HAP-1 (cell line): Measurements from ENCODE around the gene PGBD5.
"Not testable (repeated sequence)": the region's sequence is repeated elsewhere in the genome, so short reads cannot be mapped to it uniquely, and the experiment has no call there.

ENCODE experiments used
- DNase-seq, 2 experiments: peaks; one replicate each; pipeline ENCODE4 v3.0.0-alpha.2; 2016 to 2020; ENCODE audit warnings: low spot score in 2 of 2
- H3K27me3 ChIP-seq: fragments of 250-450 bp; sonication (Bioruptor Pico); 2 replicates; pipeline ENCODE4 v1.5.1; 2020; ENCODE audit warnings: low read depth, mild to moderate bottlenecking, moderate library complexity
- H3K36me3 ChIP-seq: fragments of 250-450 bp; sonication (Bioruptor Pico); replicated peaks from 2 replicates; pipeline ENCODE4 v1.5.1; 2020; ENCODE audit warnings: mild to moderate bottlenecking
- H3K4me1 ChIP-seq: fragments of 250-450 bp; sonication (Bioruptor Pico); 2 replicates; pipeline ENCODE4 v1.5.1; 2020; ENCODE audit warnings: mild to moderate bottlenecking
- H3K4me3 ChIP-seq: fragments of 250-450 bp; sonication (Bioruptor Pico); 2 replicates; pipeline ENCODE4 v1.5.1; 2020; ENCODE audit warnings: mild to moderate bottlenecking, moderate library complexity
- H3K9me3 ChIP-seq: fragments of 250-450 bp; sonication (Bioruptor Pico); 2 replicates; pipeline ENCODE4 v1.5.1; 2020; ENCODE audit warnings: mild to moderate bottlenecking, moderate library complexity
- in situ Hi-C: fragments of 300-500 bp; cut with MboI; formaldehyde crosslinking; loops from 3 replicates; pipeline ENCODE4 v1.14.3; 2020; ENCODE audit warnings: low sequenced_read_pairs, inconsistent platforms, mixed read lengths

PGBD5 gene

DNA sequence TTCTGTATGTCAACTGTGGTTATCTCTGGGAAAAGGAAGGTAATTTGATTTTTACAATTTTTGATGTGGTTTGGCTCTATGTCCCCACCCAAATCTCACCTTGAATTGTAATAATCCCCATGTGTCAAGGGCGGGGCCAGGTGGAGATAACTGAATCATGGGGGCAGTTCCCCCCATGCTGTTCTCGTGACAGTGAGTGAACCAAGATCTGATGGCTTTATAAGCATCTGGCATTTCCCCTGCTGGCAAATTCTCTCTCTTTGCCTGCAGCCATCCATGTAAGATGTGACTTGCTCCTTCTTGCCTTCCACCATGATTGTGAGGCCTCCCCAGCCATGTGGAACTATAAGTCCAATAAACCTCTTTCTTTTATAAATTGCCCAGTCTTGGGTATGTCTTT lies 5.8 kb downstream of the PGBD5 start:
- H3K9me3 ChIP-seq, DNase-seq, H3K4me3 ChIP-seq, H3K27me3 ChIP-seq, H3K4me1 ChIP-seq, in situ Hi-C loops, H3K36me3 ChIP-seq: not testable (repeated sequence)

GRCh38 chr1:230416430-230416829 lies 9.7 kb downstream of the PGBD5 start:
- H3K4me3 ChIP-seq: no peak overlapping the region
- DNase-seq: no peak
- H3K9me3 ChIP-seq: no peaks in the 10 kb centered on the region
- in situ Hi-C loops: no loop called here
- no peaks in the 10 kb centered on the region; the same call in 1 of the 2 replicates for H3K27me3 ChIP-seq
- no peaks in the 10 kb centered on the region for H3K4me1 ChIP-seq
- H3K36me3 ChIP-seq: no peaks in the 10 kb centered on the region

- DNase-seq: no peak
- Histone ChIP-seq H3K36me3 (no peaks in the 10 kb centered on the region), H3K4me3 (no peak overlapping the region), H3K4me1 (no peaks in the 10 kb centered on the region), H3K9me3 (no peaks in the 10 kb centered on the region), H3K27me3 (no peaks in the 10 kb centered on the region)
- in situ Hi-C loops: no loop called here
Observed at GRCh38 chr1:230415405-230416132, 10.6 kb downstream of the PGBD5 start.

- H3K9me3 ChIP-seq: no peaks in the 10 kb centered on the region
- H3K27me3 ChIP-seq: no peaks in the 10 kb centered on the region
- H3K4me3 ChIP-seq: no peak overlapping the region
- H3K4me1 ChIP-seq: no peaks in the 10 kb centered on the region
- DNase-seq: no peak
- no peaks in the 10 kb centered on the region for H3K36me3 ChIP-seq
- in situ Hi-C loops: no loop called here
Observed at GRCh38 chr1:230414694-230415093, 11.4 kb downstream of the PGBD5 start.

DNA sequence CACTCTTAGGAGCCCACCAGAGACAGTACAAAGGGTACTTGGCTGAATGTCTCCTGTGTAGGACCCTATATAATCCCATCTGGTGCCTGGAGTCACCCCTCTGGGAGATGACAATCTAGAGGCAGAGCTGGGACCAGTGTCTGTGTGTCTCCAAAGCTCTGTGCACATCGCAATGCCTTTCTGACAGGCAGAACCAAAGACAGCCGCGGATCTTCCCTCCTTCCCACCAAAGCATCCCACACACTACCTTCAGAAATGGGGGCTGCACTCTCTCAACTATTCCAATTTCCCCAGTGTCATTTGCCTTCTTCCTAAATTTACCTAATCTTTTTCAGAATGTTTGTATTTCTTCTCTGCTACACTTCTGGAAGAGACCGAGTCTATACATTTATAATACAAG lies 12.0 kb downstream of the PGBD5 start:
- DNase-seq: no peak
- Histone ChIP-seq H3K9me3 (no peaks in the 10 kb centered on the region), H3K4me3 (no peak overlapping the region), H3K36me3 (no peaks in the 10 kb centered on the region), H3K27me3 (no peaks in the 10 kb centered on the region), H3K4me1 (no peaks in the 10 kb centered on the region)
- in situ Hi-C loops: no loop called here

DNA sequence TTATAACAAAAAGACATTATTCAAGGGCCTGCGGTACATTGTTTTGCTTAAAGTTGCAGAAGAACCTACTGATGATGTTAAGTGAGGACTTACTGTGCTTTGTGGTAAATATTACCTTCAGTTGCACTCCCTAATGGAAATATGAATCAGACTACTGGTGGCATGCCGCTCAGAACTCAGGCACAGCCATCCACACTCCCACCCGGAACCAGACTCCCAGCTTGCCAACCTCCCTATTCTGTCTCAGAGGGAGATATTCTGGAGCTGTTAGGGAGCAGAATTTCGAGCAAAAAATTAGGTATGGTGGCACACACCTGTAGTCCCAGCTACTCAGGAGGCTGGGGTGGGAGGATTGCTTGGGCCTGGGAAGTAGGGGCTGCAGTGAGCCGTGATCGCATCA lies 13.1 kb downstream of the PGBD5 start:
- Histone ChIP-seq H3K4me1 (no peaks in the 10 kb centered on the region), H3K9me3 (no peaks in the 10 kb centered on the region), H3K4me3 (no peak overlapping the region), H3K27me3 (no peaks in the 10 kb centered on the region), H3K36me3 (no peaks in the 10 kb centered on the region)
- in situ Hi-C loops: no loop called here
- DNase-seq: no peak

- Histone ChIP-seq H3K4me1 (no peaks in the 10 kb centered on the region), H3K27me3 (no peaks in the 10 kb centered on the region), H3K36me3 (no peaks in the 10 kb centered on the region), H3K9me3 (no peaks in the 10 kb centered on the region), H3K4me3 (no peak overlapping the region)
- in situ Hi-C loops: no loop called here
- DNase-seq: no peak
Observed at GRCh38 chr1:230408971-230409370, 17.2 kb downstream of the PGBD5 start.

DNA sequence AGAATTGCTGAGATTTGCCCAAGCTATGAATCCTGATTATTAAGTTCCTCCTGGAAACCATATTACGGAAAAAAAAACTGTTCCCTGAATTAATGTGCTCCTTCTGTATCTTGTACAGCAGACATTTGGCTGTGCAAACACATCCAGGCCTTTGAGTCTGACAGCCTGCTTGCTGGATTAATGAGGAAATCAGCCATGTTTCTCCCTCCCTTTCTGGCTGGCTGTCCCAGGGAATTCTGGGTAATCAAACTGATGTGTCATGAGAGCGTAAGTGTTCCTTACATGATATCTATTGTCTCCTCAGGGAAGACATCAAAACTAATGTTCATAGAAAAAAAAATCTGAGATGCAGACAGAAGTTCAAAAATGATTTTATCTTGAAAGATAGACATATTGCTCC lies 18.8 kb downstream of the PGBD5 start:
- no peaks in the 10 kb centered on the region for H3K36me3 ChIP-seq
- no peaks in the 10 kb centered on the region for H3K4me1 ChIP-seq
- in situ Hi-C loops: no loop called here
- H3K9me3 ChIP-seq: no peaks in the 10 kb centered on the region
- H3K4me3 ChIP-seq: no peak overlapping the region
- no peaks in the 10 kb centered on the region for H3K27me3 ChIP-seq
- DNase-seq: no peak

DNA sequence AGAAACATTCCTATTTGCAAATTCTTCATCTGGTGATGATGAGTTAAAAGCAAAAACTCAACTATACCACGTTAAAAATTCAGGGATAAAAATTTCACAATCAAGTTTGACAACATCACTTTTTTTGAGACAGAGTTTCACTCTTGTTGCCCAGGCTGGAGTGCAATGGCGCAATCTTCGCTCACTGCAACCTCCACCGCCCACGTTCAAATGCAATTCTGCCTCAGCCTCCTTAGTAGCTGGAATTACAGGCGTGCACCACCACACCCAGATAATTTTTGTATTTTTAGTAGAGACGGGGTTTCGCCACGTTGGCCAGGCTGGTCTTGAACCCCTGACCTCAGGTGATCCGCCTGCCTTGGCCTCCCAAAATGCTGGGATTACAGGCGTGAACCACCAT lies 19.4 kb downstream of the PGBD5 start:
- in situ Hi-C loops, H3K27me3 ChIP-seq, H3K36me3 ChIP-seq, DNase-seq, H3K4me3 ChIP-seq, H3K9me3 ChIP-seq, H3K4me1 ChIP-seq: not testable (repeated sequence)

DNA sequence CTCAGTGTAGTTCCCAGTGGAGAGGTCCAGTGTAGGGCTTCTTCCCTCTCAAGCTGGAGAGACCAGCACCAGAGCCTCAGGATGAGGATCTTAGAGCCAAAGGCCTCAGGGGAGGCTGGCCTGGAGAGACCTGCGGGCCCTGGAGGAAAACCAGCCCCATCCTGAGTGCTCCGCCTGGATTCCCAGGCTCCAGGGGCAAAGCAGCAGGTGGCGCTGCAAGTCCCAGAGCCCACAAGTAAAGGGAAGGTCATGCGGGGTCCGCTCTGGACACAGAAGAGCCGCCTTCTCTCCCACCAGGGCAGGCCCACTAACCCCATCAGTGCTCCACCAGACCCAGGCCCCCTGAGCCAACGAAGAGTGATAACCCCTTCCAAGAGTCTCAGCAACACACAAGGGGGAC lies 22.7 kb downstream of the PGBD5 start:
- no peak for DNase-seq
- H3K4me1 ChIP-seq: no peaks in the 10 kb centered on the region
- in situ Hi-C loops: no loop called here
- no peaks in the 10 kb centered on the region for H3K27me3 ChIP-seq
- H3K9me3 ChIP-seq: no peaks in the 10 kb centered on the region
- no peaks in the 10 kb centered on the region for H3K36me3 ChIP-seq
- no peak overlapping the region for H3K4me3 ChIP-seq

GRCh38 chr1:230401763-230402294 lies 24.3 kb downstream of the PGBD5 start:
- in situ Hi-C loops: no loop called here
- Histone ChIP-seq H3K4me3 (no peak overlapping the region), H3K27me3 (no peaks in the 10 kb centered on the region), H3K36me3 (no peaks in the 10 kb centered on the region), H3K9me3 (no peaks in the 10 kb centered on the region), H3K4me1 (no peaks in the 10 kb centered on the region)
- DNase-seq: no peak

GRCh38 chr1:230401101-230401500 lies 25.0 kb downstream of the PGBD5 start:
- DNase-seq: no peak
- H3K27me3 ChIP-seq: no peaks in the 10 kb centered on the region
- in situ Hi-C loops: no loop called here
- H3K4me3 ChIP-seq: no peak overlapping the region
- no peaks in the 10 kb centered on the region for H3K36me3 ChIP-seq
- H3K4me1 ChIP-seq: no peaks in the 10 kb centered on the region
- H3K9me3 ChIP-seq: no peaks in the 10 kb centered on the region

GRCh38 chr1:230400007-230400344 lies 26.2 kb downstream of the PGBD5 start:
- Histone ChIP-seq H3K27me3 (no peaks in the 10 kb centered on the region), H3K9me3 (no peaks in the 10 kb centered on the region), H3K4me1 (no peaks in the 10 kb centered on the region), H3K36me3 (no peaks in the 10 kb centered on the region), H3K4me3 (no peak overlapping the region)
- in situ Hi-C loops: no loop called here
- DNase-seq: no peak

- H3K4me3 ChIP-seq: no peak overlapping the region
- H3K4me1 ChIP-seq: no peaks in the 10 kb centered on the region
- no peaks in the 10 kb centered on the region for H3K9me3 ChIP-seq
- DNase-seq: no peak
- H3K36me3 ChIP-seq: no peaks in the 10 kb centered on the region
- no peaks in the 10 kb centered on the region for H3K27me3 ChIP-seq
- in situ Hi-C loops: no loop called here
Observed at GRCh38 chr1:230399321-230400006, 26.7 kb downstream of the PGBD5 start.
